ENCODE results near the gene C1orf159.

- no peak for TF ChIP-seq CTCF (IDR thresholded peaks at IDR 0.05; ENCODE audit: low read depth, low read length, missing input control)
- no peak for TF ChIP-seq MAX (IDR thresholded peaks at IDR 0.05)
- no peak for TF ChIP-seq RAD21 (IDR thresholded peaks at IDR 0.05)
- TF ChIP-seq HNF4G (IDR thresholded peaks at IDR 0.05): no peak
- no peak for TF ChIP-seq ZBTB33 (IDR thresholded peaks at IDR 0.05)
- no peak for TF ChIP-seq FOXA1 (IDR thresholded peaks at IDR 0.05)
- TF ChIP-seq YY1 (IDR thresholded peaks at IDR 0.05): no peak
- no peak for TF ChIP-seq EGR1 (IDR thresholded peaks at IDR 0.05; ENCODE audit: low read depth in 2 of 2)
- no peak for TF ChIP-seq REST (IDR thresholded peaks at IDR 0.05)
These were observed 74.0 kb downstream of the C1orf159 start for GRCh38 chr1:1041873-1042272.

Measured in liver (tissue), 3 donors.